Sciatic nerve (tissue), 2 donors: ENCODE measurements around the gene CTSO. TPM values are rescaled to one million over a fixed set of nuclear protein-coding genes. Genes with fewer than 3 reads are reported as not detected.
"Not testable (repeated sequence)": the region's sequence is repeated elsewhere in the genome, so short reads cannot be mapped to it uniquely, and the experiment has no call there.

Experiments used
- ATAC-seq: fragments of 200-7000 bp; cut with Tn5 transposase; one replicate; pipeline ENCODE4 v1.9.1; 2020; ENCODE audit warnings: mild to moderate bottlenecking, moderate library complexity
- DNase-seq: peaks from one replicate; pipeline ENCODE4 v3.0.0-alpha.2; 2020; ENCODE audit warnings: low spot score
- intact Hi-C: fragments of 100-400 bp; cut with DNase I; formaldehyde crosslinking; loops from one replicate; pipeline ENCODE4 v1.14.2; 2022
- total RNA-seq: library from RNA; stranded (reverse); fragmentation: NEBNext Ultra II Directional; extraction: Animal tissue kit (Norgen Biotek cat#: 25700); gene quantifications from one replicate; pipeline ENCODE4 v1.2.1, GENCODE V29; 2021
- donor health status: DM: no; HTN: no; CAD: no.
- donor health status: DM: no; HTN: no; CAD: no.

Gene CTSO
- total RNA-seq, 1 donor from 2014 or later = 25.9 TPM

DNA sequence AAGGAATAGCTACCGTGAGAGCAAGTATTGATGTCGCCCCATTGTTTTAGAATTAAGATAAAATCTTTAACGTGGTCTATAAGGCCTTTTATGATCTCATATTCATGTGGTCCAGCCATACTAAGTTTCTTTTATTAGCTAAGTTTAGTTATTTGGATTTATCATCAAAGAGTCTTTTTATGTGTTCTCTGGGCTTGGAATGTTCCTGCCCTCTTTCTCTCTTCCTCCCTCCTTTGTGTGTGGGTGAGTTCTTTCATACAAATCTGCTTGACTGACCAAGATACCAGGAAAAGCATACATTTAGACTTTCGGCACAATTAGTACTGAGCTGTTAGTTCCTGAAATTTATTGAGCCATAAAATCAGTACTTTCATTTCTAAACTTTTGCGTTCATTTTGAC lies 38.9 kb downstream of the CTSO start:
- intact Hi-C loops = no loop called here
- no peak for ATAC-seq
- DNase-seq = no peak

- no peak for DNase-seq
- ATAC-seq = no peak
- intact Hi-C loops = no loop called here
Measured at GRCh38 chr4:155911905-155912304, 41.8 kb downstream of the CTSO start.

DNA sequence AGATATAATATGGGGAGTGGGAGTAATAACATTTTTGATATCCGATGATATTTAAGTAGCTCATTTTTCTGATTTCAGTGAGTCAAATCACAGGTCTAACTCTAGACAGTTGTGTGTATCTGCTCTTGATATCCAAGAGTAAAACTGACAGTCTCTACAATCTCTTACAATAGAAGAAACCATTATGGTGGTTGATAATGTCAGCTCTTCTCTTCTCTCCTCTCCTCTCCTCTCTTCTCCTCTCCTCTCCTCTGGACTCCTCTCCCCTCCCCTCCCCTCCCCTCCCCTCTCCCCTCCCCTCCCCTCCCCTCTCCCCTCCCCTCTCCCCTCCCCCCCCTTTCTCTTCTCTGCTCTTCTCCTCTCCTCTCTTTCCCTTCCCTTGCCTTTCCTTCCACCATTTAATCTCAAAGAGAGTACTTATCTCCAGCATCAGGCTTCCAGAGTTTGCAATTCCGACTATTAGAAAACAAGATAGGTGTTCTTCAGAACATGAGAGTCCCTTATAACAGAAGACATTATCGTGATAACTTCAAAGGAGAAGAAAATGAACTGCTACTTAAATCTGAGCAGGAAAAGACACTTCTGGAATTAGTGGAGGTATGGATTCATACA lies 43.9 kb downstream of the CTSO start:
- no peak for ATAC-seq
- intact Hi-C loops = no loop called here

GRCh38 chr4:155908187-155909139 lies 45.2 kb downstream of the CTSO start:
- DNase-seq (no peak), ATAC-seq (no peak)
- intact Hi-C loops = no loop called here

More for the DNA sequence above, 43.9 kb downstream of the CTSO start:
- no peak for DNase-seq

DNA sequence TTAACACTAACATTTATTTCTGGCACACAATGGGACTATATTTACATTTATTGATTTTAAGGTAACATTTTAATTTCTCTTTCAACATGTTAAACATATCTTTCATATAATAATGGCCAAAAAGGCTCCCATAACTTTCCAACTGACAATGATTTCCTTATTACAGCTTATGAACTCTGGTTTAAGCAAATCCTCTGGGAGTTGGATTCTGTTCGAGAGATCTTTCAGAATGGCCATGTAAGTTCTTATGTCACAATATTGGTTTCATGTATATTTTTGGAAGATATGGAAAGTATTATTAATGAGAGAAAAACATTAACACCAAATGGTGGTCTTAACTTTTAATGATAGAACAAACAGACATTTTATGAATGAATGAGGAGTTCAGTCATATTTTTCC lies 46.1 kb downstream of the CTSO start:
- intact Hi-C loops = no loop called here

GRCh38 chr4:155906554-155907247 lies 47.0 kb downstream of the CTSO start:
- intact Hi-C loops = no loop called here
- peak; percentile 62 for ATAC-seq
- DNase-seq = peak; percentile 55

More for the DNA sequence above, 46.1 kb downstream of the CTSO start:
- no peak for DNase-seq
- ATAC-seq = no peak

- ATAC-seq (no peak), DNase-seq (no peak)
- intact Hi-C loops = no loop called here
Measured at GRCh38 chr4:155904331-155904730, 49.3 kb downstream of the CTSO start.

GRCh38 chr4:155903453-155903852 lies 50.2 kb downstream of the CTSO start, which contains the start of gene TDO2:
TDO2 (plus strand) TSS chr4:155903696; CDS start chr4:155903759, 63 bp downstream.
- ATAC-seq (no peak), DNase-seq (no peak)
- intact Hi-C loops = no loop called here

- DNase-seq (no peak), ATAC-seq (no peak)
- intact Hi-C loops = no loop called here
Measured at GRCh38 chr4:155901013-155901412, 52.7 kb downstream of the CTSO start.

DNA sequence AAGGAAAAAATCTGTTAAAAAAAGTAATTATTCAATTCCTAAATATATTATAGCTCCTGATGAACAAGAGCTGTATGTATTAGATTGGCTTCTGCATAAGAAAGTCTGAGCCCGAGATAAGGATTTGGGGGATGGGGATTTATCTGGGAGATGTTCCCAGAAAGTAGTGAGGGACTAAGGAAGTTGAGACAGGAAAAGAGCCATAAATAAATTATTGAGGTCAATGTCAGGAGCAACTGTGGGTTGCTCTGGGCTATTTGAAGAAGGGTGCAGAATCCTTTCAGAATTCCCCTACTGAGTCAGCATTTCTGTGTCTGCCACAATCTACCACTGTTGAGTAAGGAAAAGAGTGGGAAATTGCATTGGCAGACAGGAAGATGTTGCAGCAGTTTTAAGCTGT lies 53.3 kb downstream of the CTSO start:
- ATAC-seq = no peak
- intact Hi-C loops = no loop called here
- DNase-seq = no peak

DNA sequence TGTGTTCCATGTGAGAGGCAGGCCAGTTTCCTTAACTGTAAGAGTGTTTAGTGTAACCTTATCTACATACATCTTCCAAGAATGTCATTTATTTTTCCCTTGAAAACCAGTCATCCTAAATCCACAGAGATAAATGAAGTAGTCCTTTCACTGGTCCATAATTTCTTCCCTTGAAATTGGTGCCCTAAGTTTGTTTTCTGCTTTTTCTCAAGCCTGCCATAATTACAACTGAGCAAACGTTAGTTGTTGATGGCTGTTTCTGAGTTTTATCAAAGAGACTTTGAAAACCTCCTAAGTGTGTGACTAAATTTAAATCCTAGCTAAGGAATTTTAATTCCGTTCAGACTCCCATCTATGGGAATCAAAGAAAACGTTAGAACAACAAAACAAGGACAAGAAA lies 53.8 kb downstream of the CTSO start:
- intact Hi-C loops = no loop called here
- DNase-seq (no peak), ATAC-seq (no peak)

GRCh38 chr4:155898371-155898770 lies 55.3 kb downstream of the CTSO start:
- DNase-seq, intact Hi-C loops, ATAC-seq: not testable (repeated sequence)

GRCh38 chr4:155891058-155891457 lies 62.6 kb downstream of the CTSO start:
- intact Hi-C loops = no loop called here
- ATAC-seq (no peak), DNase-seq (no peak)

DNA sequence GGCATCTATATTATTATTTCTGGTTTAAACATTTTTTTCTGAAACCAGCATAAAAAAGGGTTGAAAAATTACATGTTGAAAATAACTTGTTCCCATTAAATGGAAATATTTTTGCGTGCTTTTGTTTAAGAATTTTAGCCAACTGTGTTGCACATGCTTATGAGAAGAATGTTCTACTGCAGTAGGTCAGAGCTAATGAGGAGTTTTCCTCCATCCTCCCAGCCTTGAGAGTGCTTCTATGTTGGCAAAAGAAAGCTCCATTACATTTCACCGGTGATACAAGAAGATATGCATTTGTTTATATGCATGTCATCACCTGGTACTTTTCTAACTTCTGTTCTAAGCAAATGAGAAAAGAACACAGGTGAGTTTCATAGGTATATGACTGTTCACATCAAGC lies 63.7 kb downstream of the CTSO start:
- ATAC-seq = no peak
- no peak for DNase-seq
- intact Hi-C loops = no loop called here

GRCh38 chr4:155889031-155889793 lies 64.5 kb downstream of the CTSO start:
- ATAC-seq (no peak), DNase-seq (no peak)
- intact Hi-C loops = no loop called here

DNA sequence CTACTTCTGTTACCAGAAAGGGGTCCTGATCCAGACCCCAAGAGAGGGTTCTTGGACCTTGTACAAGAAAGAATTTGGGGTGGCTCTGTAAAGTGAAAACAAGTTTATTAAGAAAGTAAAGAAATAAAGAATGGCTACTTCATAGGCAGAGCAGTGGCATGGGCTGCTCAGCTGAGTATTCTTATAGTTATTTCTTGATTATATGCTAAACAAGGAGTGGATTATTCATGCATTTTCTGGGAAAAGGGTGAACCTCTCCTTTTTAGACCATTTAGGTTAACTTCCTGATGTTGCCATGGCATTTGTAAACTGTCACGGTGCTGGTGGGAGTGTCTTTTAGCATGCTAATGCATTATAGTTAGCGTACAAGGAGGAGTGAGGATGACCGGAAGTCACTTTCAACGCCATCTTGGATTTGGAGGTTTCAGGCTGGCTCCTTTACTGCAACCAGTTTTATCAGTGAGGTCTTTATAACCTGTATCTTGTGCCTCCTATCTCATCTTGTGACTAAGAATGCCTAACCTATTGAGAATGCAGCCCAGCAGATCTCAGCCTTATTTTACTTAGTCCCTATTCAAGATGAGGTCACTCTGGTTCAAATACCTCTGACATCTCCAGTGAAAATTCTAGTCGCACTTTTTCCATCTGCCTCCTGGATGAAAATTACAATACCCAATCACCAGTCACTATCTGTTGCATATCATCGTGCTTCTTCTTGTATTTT lies 65.7 kb downstream of the CTSO start:
- DNase-seq (no peak), ATAC-seq (no peak)
- intact Hi-C loops = no loop called here

DNA sequence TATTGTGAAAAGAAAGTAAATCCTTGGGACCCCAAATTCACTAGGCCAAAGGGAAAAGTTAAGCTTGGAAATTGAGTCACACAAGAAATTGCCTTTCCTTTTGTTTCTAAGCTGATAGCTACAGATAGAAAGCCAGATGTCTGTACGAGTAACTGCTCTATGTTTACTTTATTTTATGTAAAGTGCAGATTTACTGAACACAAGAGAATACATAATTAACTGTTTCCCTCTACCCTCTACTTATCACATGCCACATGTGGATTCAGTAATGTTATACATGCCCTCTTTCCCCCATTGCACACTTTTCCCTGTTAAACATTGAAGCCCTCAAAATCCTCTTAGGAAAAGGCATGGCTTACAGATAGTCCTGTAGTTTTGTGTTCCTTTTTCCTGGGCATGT lies 66.6 kb downstream of the CTSO start:
- DNase-seq = no peak
- intact Hi-C loops = no loop called here
- no peak for ATAC-seq

DNA sequence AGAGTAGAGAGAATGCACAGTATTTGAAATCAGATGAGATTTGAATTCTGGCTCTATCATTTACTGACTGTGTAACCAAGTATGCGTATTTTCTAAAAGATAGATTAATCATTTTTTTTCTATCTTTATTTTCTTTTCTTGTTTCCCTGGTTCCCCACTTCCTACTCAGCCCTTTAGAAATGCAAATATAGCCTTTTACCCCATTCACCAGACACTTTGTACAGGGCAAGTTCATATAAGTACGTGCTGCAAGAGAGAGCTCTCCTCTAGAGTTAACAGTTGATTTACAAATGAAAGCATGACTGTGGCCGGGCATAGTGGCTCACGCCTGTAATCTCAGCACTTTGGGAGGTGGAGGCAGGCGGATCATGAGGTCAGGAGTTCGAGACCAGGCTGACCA lies 68.0 kb downstream of the CTSO start:
- DNase-seq = no peak
- ATAC-seq = no peak
- intact Hi-C loops = no loop called here
